MM.1S (cell line): Measurements from ENCODE around the gene IL15RA.

Experiments used
- CTCF ChIP-seq: fragments of 300-600 bp; sonication (generic); IDR thresholded peaks from 2 replicates; pipeline ENCODE4 v1.5.1; 2016; ENCODE audit warnings: antibody characterized with exemption, low read length, mixed read lengths
- EZH2 ChIP-seq: fragments of 300-600 bp; sonication (generic); optimal IDR thresholded peaks from 2 replicates; pipeline ENCODE3; 2017; ENCODE audit warnings: low read depth, mild to moderate bottlenecking, antibody characterized with exemption, low read length, mixed read lengths
- EZH2phosphoT487 ChIP-seq: fragments of 300-600 bp; sonication (generic); IDR thresholded peaks from 2 replicates; pipeline ENCODE4 v1.6.1; 2018; ENCODE audit warnings: antibody characterized with exemption, low read length

GRCh38 chr10:5942001-5942400 lies 35.3 kb downstream of the IL15RA start:
- TF ChIP-seq EZH2phosphoT487 = no peak
- no peak for TF ChIP-seq CTCF
- no peak for TF ChIP-seq EZH2
